ENCODE data around the gene TMEM106A. TPM values are rescaled to one million over a fixed set of nuclear protein-coding genes. Genes with fewer than 3 reads are reported as not detected.
"Not testable (repeated sequence)": the region's sequence is repeated elsewhere in the genome, so short reads cannot be mapped to it uniquely, and the experiment has no call there.

Gene TMEM106A
- total and polyA plus RNA-seq, 2 experiments from 2014 or later, result 4.2 to 6.1 TPM

- no peak for DNase-seq (ENCODE audit: low read depth in 1 of 2, low spot score in 1 of 2)
- no peak overlapping the region for H3K27ac ChIP-seq
- no peaks in the 10 kb centered on the region for H3K27me3 ChIP-seq
- H3K4me3 ChIP-seq, result no peak overlapping the region
- no peak for TF ChIP-seq CTCF (IDR thresholded peaks at IDR 0.05; ENCODE audit: low read depth, low read length)
- H3K9me3 ChIP-seq (ENCODE audit: low read depth), result no peaks in the 10 kb centered on the region
- H3K4me1 ChIP-seq (ENCODE audit: low read depth), result no peaks in the 10 kb centered on the region
- peaks cover 78% of the 10 kb centered on the region for H3K36me3 ChIP-seq
Observed at GRCh38 chr17:43193251-43193650, 18.4 kb upstream of the TMEM106A start.

- Histone ChIP-seq H3K9me3 (ENCODE audit: low read depth) (no peaks in the 10 kb centered on the region), H3K4me1 (ENCODE audit: low read depth) (no peaks in the 10 kb centered on the region), H3K27ac (no peak overlapping the region), H3K36me3 (peaks cover 74% of the 10 kb centered on the region), H3K27me3 (no peaks in the 10 kb centered on the region), H3K4me3 (no peak overlapping the region)
- no peak for TF ChIP-seq CTCF (IDR thresholded peaks at IDR 0.05; ENCODE audit: low read depth, low read length)
- no peak for DNase-seq (ENCODE audit: low read depth in 1 of 2, low spot score in 1 of 2)
Observed at GRCh38 chr17:43199633-43200032, 12.0 kb upstream of the TMEM106A start.

GRCh38 chr17:43200127-43200526 lies 11.5 kb upstream of the TMEM106A start:
- Histone ChIP-seq H3K36me3 (peaks cover 69% of the 10 kb centered on the region), H3K27me3 (no peaks in the 10 kb centered on the region), H3K9me3 (ENCODE audit: low read depth) (no peaks in the 10 kb centered on the region), H3K4me1 (ENCODE audit: low read depth) (no peaks in the 10 kb centered on the region), H3K4me3 (no peak overlapping the region), H3K27ac (no peak overlapping the region)
- no peak for TF ChIP-seq CTCF (IDR thresholded peaks at IDR 0.05; ENCODE audit: low read depth, low read length)
- peak in 1 of 2 donors; percentile 21 for DNase-seq (ENCODE audit: low read depth in 1 of 2, low spot score in 1 of 2)

GRCh38 chr17:43203013-43203412 lies 8.7 kb upstream of the TMEM106A start:
- H3K36me3 ChIP-seq, result peaks cover 51% of the 10 kb centered on the region
- not testable (repeated sequence) for H3K4me1 ChIP-seq (ENCODE audit: low read depth); H3K27me3 ChIP-seq; H3K9me3 ChIP-seq (ENCODE audit: low read depth); DNase-seq (ENCODE audit: low read depth in 1 of 2, low spot score in 1 of 2); H3K27ac ChIP-seq; H3K4me3 ChIP-seq

- H3K27ac ChIP-seq, result no peak overlapping the region
- no peaks in the 10 kb centered on the region for H3K27me3 ChIP-seq
- DNase-seq (ENCODE audit: low read depth in 1 of 2, low spot score in 1 of 2), result no peak
- H3K4me3 ChIP-seq, result no peak overlapping the region
- peaks cover 13% of the 10 kb centered on the region for H3K36me3 ChIP-seq
- no peaks in the 10 kb centered on the region for H3K4me1 ChIP-seq (ENCODE audit: low read depth)
- no peaks in the 10 kb centered on the region for H3K9me3 ChIP-seq (ENCODE audit: low read depth)
- no peak for TF ChIP-seq CTCF (IDR thresholded peaks at IDR 0.05; ENCODE audit: low read depth, low read length)
Observed at GRCh38 chr17:43210576-43210975, 1.1 kb upstream of the TMEM106A start.

- TF ChIP-seq CTCF (IDR thresholded peaks at IDR 0.05; ENCODE audit: low read depth, low read length), result no peak
- Histone ChIP-seq H3K36me3 (peaks cover 13% of the 10 kb centered on the region), H3K9me3 (ENCODE audit: low read depth) (no peaks in the 10 kb centered on the region), H3K27me3 (no peaks in the 10 kb centered on the region), H3K4me3 (peak overlapping the region; percentile 48), H3K27ac (no peak overlapping the region), H3K4me1 (ENCODE audit: low read depth) (no peaks in the 10 kb centered on the region)
- DNase-seq (ENCODE audit: low read depth in 1 of 2, low spot score in 1 of 2), result no peak
Observed at GRCh38 chr17:43211123-43211479, 574 bp upstream of the TMEM106A start.

Data from cardiac muscle cell (in vitro differentiated cells and primary cell).